Heart left ventricle (tissue), 16 donors: ENCODE results near the gene ZNF570. TPM values are rescaled to one million over a fixed set of nuclear protein-coding genes. Genes with fewer than 3 reads are reported as not detected.

ENCODE experiments used
- ATAC-seq, 4 donors: fragments of 200-7000 bp; cut with Tn5 transposase; one replicate each; pipeline ENCODE4 v1.9.1; 2020 to 2022; ENCODE audit warnings: moderate library complexity in 4 of 4, mild to moderate bottlenecking in 3 of 4, moderate number of reproducible peaks in 1 of 4
- DNase-seq, 5 donors: peaks; one replicate each; pipeline ENCODE4 v3.0.0-alpha.2; 2020
- H3K27ac ChIP-seq, 12 donors: fragments of 200-600 bp; sonication (generic) in 4 of 12; one replicate each; pipeline versions ENCODE4 v1.5.0 to v1.8.0; 2016 to 2022; ENCODE audit warnings: mild to moderate bottlenecking in 2 of 12
- H3K27me3 ChIP-seq, 9 donors: fragments of 200-600 bp; sonication (generic) in 2 of 9; one replicate each; pipeline versions ENCODE4 v1.5.1 to v1.8.0; 2016 to 2022; ENCODE audit warnings: mild to moderate bottlenecking in 3 of 9
- H3K36me3 ChIP-seq, 9 donors: fragments of 200-600 bp; sonication (generic) in 2 of 9; one replicate each; pipeline versions ENCODE4 v1.5.0 to v1.8.0; 2018 to 2022; ENCODE audit warnings: mild to moderate bottlenecking in 2 of 9
- H3K4me1 ChIP-seq, 12 donors: fragments of 200-600 bp; sonication (generic) in 4 of 12; one replicate each; pipeline versions ENCODE4 v1.5.0 to v1.8.0; 2016 to 2022; ENCODE audit warnings: mild to moderate bottlenecking in 3 of 12
- H3K4me3 ChIP-seq, 12 donors: fragments of 200-600 bp; sonication (generic) in 4 of 12; one replicate each; pipeline versions ENCODE4 v1.5.0 to v1.8.0; 2017 to 2022; ENCODE audit warnings: mild to moderate bottlenecking in 9 of 12, moderate library complexity in 4 of 12
- H3K9me3 ChIP-seq, 12 donors: fragments of 200-600 bp; sonication (generic) in 4 of 12; one replicate each; pipeline versions ENCODE4 v1.5.0 to v1.8.0; 2016 to 2022; ENCODE audit warnings: mild to moderate bottlenecking in 1 of 12
- CTCF ChIP-seq, 12 donors: fragments of 200-600 bp; sonication (generic) in 4 of 12; IDR thresholded peaks; one replicate each; pipeline versions ENCODE4 v1.5.0 to v1.8.0; 2018 to 2022; ENCODE audit warnings: antibody characterized with exemption in 12 of 12, mild to moderate bottlenecking in 5 of 12
- POLR2A ChIP-seq, 2 donors: fragments of 450-650 bp; IDR thresholded peaks; one replicate each; pipeline ENCODE4 v1.6.1; 2017; ENCODE audit warnings: antibody characterized with exemption in 2 of 2, mild to moderate bottlenecking in 2 of 2, moderate library complexity in 2 of 2
- WGBS, 4 donors: extraction: QIAGEN DNeasy Blood & Tissue Kit in 2 of 4; methylation state at CpG; one replicate each; pipeline versions ENCODE4 v1.1.5 to v1.1.7; 2013 to 2018; 5-methylcytosine and 5-hydroxymethylcytosine counted together
- intact Hi-C, 10 donors: fragments of 100-400 bp; cut with DNase I; formaldehyde crosslinking; loops; one replicate each; pipeline versions ENCODE4 v1.11.1 to v1.14.2; 2022
- polyA plus RNA-seq, 2 donors: library from polyadenylated mRNA; stranded (reverse); fragments of 200-250 nt; gene quantifications; one replicate each; pipeline ENCODE4 v1.2.3, GENCODE V29; 2013
- total RNA-seq, 9 donors: library from RNA; depleted of rRNA in 2 of 9; stranded (reverse); fragments of >200 nt in 2 of 9; fragmentation: NEBNext Ultra II Directional in 3 of 9; extraction: Animal tissue kit (Norgen Biotek cat#: 25700) in 3 of 9; gene quantifications; one replicate each; pipeline versions ENCODE4 v1.1.0 to v1.2.4, GENCODE V29; 2016 to 2023
- donor health status: ischemic (EF 13 %, LVEDD 7.1; RV severe dilation, severe dysfunction).
- donor health status: healthy with polysubstance abuse.
- donor health status: DM: no; HTN: yes; CAD: no.
- donor health status: DM: no; HTN: no; CAD: no.
- donor health status: ischemic (EF 25% LVEDD 6.9; RV normal size, moderate dysfunction).
- donor health status: ischemic (EF 25% LVEDD 5.7; RV mildly dilated, moderate dysfunction).
- donor health status: healthy.
- donor health status: DM: yes; HTN: yes; CAD: no.
- donor health status: ischemic (EF 35%, LVEDD 5.7; RV mildly dilated, moderate dysfunction).
- donor health status: nonischemic (EF 11% LVEDD 7.7; RV severe dilation, severe dysfunction).
- donor health status: DM: yes; HTN: yes; CAD: no.
- donor health status: PGD.
- donor health status: ischemic (EF 29% LVEDD 5.4; RV normal size, mild dysfunction).
- donor health status: nonischemic (EF 23%, LVEDD 6.1; RV moderate dilation, normal function).

Gene ZNF570
- total and polyA plus RNA-seq, 11 donors: 2.6 to 11.4 (median 7.0) TPM

- peaks cover 0 to 76% (median 36%) of the 10 kb centered on the region in 9 donors for H3K36me3 ChIP-seq
- TF ChIP-seq POLR2A (IDR thresholded peaks at IDR 0.05) (no peak), CTCF (IDR thresholded peaks at IDR 0.05) (no peak)
Observed at GRCh38 chr19:37513397-37513796, 44.2 kb downstream of the ZNF570 start.

DNA sequence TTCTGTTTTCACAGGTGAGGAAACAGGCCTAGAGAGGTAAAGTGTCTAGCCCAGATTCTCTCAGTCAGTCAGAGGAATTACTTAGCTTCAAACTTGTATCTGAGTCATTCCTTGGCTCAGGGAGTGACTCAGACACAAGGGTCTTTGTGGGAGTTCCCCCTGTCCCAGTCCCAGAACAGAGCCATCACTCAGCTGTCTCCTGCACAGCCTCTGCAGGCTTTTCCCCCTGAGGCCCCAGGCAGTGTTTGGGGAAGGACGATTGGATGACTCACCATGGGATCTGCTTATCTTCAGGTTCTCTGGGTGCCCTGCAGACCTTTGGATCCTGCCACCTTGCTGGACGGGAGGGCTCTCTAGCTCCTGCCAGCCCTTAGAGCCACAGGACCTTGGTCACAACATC lies 50.7 kb downstream of the ZNF570 start:
- no peak for ATAC-seq
- intact Hi-C loops: no loop called here
- Histone ChIP-seq H3K9me3 (peaks cover 0 to 95% (median 22%) of the 10 kb centered on the region in 12 donors), H3K36me3 (peaks cover 0 to 95% (median 32%) of the 10 kb centered on the region in 9 donors), H3K27me3 (no peaks in the 10 kb centered on the region), H3K27ac (no peak overlapping the region), H3K4me3 (no peak overlapping the region), H3K4me1 (no peaks in the 10 kb centered on the region)
- no peak for DNase-seq
- TF ChIP-seq POLR2A (IDR thresholded peaks at IDR 0.05): no peak
- no peak for TF ChIP-seq CTCF (IDR thresholded peaks at IDR 0.05)
- WGBS, 4 donors: 44 to 61% (median 50%) methylated on average over 2 of the region's 2 CpGs

More at GRCh38 chr19:37513397-37513796, 44.2 kb downstream of the ZNF570 start:
- Histone ChIP-seq H3K27ac (no peak overlapping the region), H3K4me1 (no peaks in the 10 kb centered on the region), H3K27me3 (no peaks in the 10 kb centered on the region), H3K9me3 (peaks cover 0 to 71% (median 0%) of the 10 kb centered on the region in 12 donors), H3K4me3 (no peak overlapping the region)
- WGBS, 4 donors: 44 to 59% (median 52%) methylated on average over 2 of the region's 2 CpGs
- intact Hi-C loops: loop anchor here in 1 of 10 donors (5.0 kb wide), 1 partner anchor 41 kb away; no protein-coding TSS in a partner anchor
- ATAC-seq (no peak), DNase-seq (no peak)

- peaks cover 3 to 100% (median 52%) of the 10 kb centered on the region in 12 donors for H3K9me3 ChIP-seq
- intact Hi-C loops: no loop called here
Observed at GRCh38 chr19:37537391-37537947, 68.3 kb downstream of the ZNF570 start.

More at GRCh38 chr19:37537391-37537947, 68.3 kb downstream of the ZNF570 start:
- Histone ChIP-seq H3K4me1 (no peaks in the 10 kb centered on the region), H3K36me3 (peaks cover 19 to 61% (median 48%) of the 10 kb centered on the region in 9 donors), H3K27me3 (no peaks in the 10 kb centered on the region), H3K4me3 (no peak overlapping the region), H3K27ac (no peak overlapping the region)
- TF ChIP-seq CTCF (IDR thresholded peaks at IDR 0.05) (no peak), POLR2A (IDR thresholded peaks at IDR 0.05) (no peak)
- no peak for ATAC-seq
- no peak for DNase-seq
- 87 to 98% (median 97%) methylated on average over 7 of the region's 7 CpGs for WGBS, 4 donors

Other genes with a start within 250 kb of the ZNF570 start
- 1 to 10 TPM; 3.9 to 9.3 (median 6.1) TPM for gene ZNF527, start 98.3 kb upstream of the ZNF570 start, total RNA-seq
- gene ZNF527, start 98.3 kb upstream of the ZNF570 start, polyA plus RNA-seq: 1 to 10 TPM; 4.0 to 5.3 TPM
- gene ZNF569, start 1.9 kb upstream of the ZNF570 start, total RNA-seq: 1 to 10 TPM; 5.4 to 8.0 (median 6.1) TPM
- gene ZNF569, start 1.9 kb upstream of the ZNF570 start, polyA plus RNA-seq: 1 to 10 TPM; 2.6 to 4.4 TPM
- gene ZNF793, start 37.6 kb downstream of the ZNF570 start, total RNA-seq: 1 to 10 TPM; 2.8 to 7.9 (median 6.2) TPM
- 1 to 10 TPM; 4.1 to 4.9 TPM for gene ZNF793, start 37.6 kb downstream of the ZNF570 start, polyA plus RNA-seq
- 1 to 10 TPM; 2.1 to 3.3 (median 2.7) TPM for gene ZNF571, start 125.4 kb downstream of the ZNF570 start, total RNA-seq
- gene ZNF571, start 125.4 kb downstream of the ZNF570 start, polyA plus RNA-seq: 1 to 10 TPM; 1.3 to 1.8 TPM
- gene ZNF540, start 125.5 kb downstream of the ZNF570 start, total RNA-seq: 1 to 10 TPM; 1.4 to 8.2 (median 5.0) TPM
- 1 to 10 TPM; 3.8 to 5.0 TPM for gene ZNF540, start 125.5 kb downstream of the ZNF570 start, polyA plus RNA-seq
- gene ZFP30, start 186.1 kb downstream of the ZNF570 start, total RNA-seq: 10 to 100 TPM in 1 of 9 donors, 1 to 10 TPM in 8; 3.8 to 12.5 (median 7.5) TPM
- gene ZFP30, start 186.1 kb downstream of the ZNF570 start, polyA plus RNA-seq: 1 to 10 TPM; 3.4 to 3.6 TPM